ES-I3 (cell line): ENCODE data around the gene C12orf75.

ENCODE experiments used
- H3K36me3 ChIP-seq: 2 replicates; pipeline ENCODE4 v1.6.1; 2013; ENCODE audit warnings: mild to moderate bottlenecking, low read length, control low read depth, moderate library complexity; ENCODE audit not compliant: insufficient read depth
- H3K4me1 ChIP-seq: 2 replicates; pipeline ENCODE4 v1.6.1; 2013; ENCODE audit warnings: mild to moderate bottlenecking, control low read depth, low read length; ENCODE audit not compliant: insufficient read depth
- H3K9ac ChIP-seq: 2 replicates; pipeline ENCODE4 v1.6.1; 2013; ENCODE audit warnings: low read depth, mild to moderate bottlenecking, low read length, moderate library complexity
- H3K9me3 ChIP-seq: 2 replicates; pipeline ENCODE4 v1.6.1; 2013; ENCODE audit warnings: mild to moderate bottlenecking, low read length, moderate library complexity; ENCODE audit not compliant: control insufficient read depth, insufficient read depth

The C12orf75 gene

GRCh38 chr12:105417732-105418131, 87.2 kb downstream of the C12orf75 start:
- H3K36me3 ChIP-seq = no peaks in the 10 kb centered on the region
- no peaks in the 10 kb centered on the region for H3K4me1 ChIP-seq
- no peak overlapping the region for H3K9ac ChIP-seq
- no peaks in the 10 kb centered on the region for H3K9me3 ChIP-seq

GRCh38 chr12:105418229-105418628, 87.7 kb downstream of the C12orf75 start:
- Histone ChIP-seq H3K9me3 (no peaks in the 10 kb centered on the region), H3K4me1 (no peaks in the 10 kb centered on the region), H3K9ac (no peak overlapping the region), H3K36me3 (no peaks in the 10 kb centered on the region)

- H3K9me3 ChIP-seq = no peaks in the 10 kb centered on the region
- H3K4me1 ChIP-seq = no peaks in the 10 kb centered on the region
- H3K9ac ChIP-seq = no peak overlapping the region
- no peaks in the 10 kb centered on the region for H3K36me3 ChIP-seq
Observed at GRCh38 chr12:105418821-105419291, 88.4 kb downstream of the C12orf75 start.

DNA sequence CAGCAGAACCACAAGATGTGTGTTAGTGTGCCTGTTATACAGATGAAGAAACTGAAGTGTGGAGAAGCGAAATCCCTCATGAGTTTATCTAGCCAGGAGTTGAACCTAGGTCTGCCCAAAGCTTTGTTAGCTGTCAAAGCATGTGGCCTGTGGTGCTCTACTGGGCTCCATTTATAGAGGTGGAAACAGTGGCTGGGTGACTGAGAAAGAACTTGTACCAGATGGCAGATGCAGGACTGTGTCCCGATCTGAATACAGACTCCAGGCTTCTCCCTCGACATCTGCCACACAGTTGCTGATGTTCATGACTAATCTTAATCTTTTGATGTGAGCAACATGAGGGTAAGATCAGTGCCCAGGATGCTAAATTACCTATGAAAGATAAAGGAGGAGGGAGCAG, 89.1 kb downstream of the C12orf75 start:
- Histone ChIP-seq H3K36me3 (no peaks in the 10 kb centered on the region), H3K4me1 (no peaks in the 10 kb centered on the region), H3K9me3 (no peaks in the 10 kb centered on the region), H3K9ac (no peak overlapping the region)

GRCh38 chr12:105420046-105420445, 89.6 kb downstream of the C12orf75 start:
- Histone ChIP-seq H3K4me1 (no peaks in the 10 kb centered on the region), H3K36me3 (no peaks in the 10 kb centered on the region), H3K9ac (no peak overlapping the region), H3K9me3 (no peaks in the 10 kb centered on the region)

DNA sequence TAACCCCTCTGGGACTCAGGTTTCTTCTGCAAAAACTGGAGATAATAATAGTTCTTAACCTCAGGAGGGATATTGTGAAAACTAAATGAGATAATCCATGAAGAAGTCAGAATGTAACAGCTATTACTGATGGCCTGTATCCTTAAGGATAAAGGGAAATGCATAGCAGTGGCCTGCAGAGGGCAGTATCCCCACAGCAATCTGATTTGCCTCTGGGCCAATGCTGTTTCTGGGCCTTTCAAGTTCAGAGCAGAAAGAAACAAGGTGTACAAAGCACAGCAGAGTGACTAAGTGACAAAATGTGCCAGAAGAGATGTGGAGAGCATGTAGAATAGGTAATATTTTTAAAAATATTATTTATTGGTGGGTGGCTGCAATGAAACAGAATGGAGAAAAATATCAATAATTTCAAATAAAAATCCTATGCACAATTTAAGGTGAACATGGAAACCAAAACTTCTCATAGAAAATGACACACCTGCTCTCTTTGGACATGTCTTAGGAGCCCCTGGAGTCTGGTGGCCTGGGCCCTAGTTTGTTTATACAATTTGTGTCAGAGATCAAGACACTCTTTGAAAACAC, 90.3 kb downstream of the C12orf75 start:
- Histone ChIP-seq H3K9ac (no peak overlapping the region), H3K9me3 (no peaks in the 10 kb centered on the region), H3K36me3 (no peaks in the 10 kb centered on the region), H3K4me1 (no peaks in the 10 kb centered on the region)
